H1 (cell line): ENCODE data around the gene PRSS53.

Experiments used
- CEBPB ChIP-seq: IDR thresholded peaks from 2 replicates; pipeline ENCODE4 v1.6.1; 2012; ENCODE audit warnings: low read depth, low read length
- CHD1 ChIP-seq: IDR thresholded peaks from 2 replicates; pipeline ENCODE4 v1.6.1; 2012; ENCODE audit warnings: low read depth, low read length, improper control_type of control experiment
- CTCF ChIP-seq, 3 experiments: IDR thresholded peaks; 1 replicate in 2 of 3; 2 replicates in 1 of 3; pipeline versions ENCODE4 v1.5.1 to v1.6.1; 2011; ENCODE audit warnings: low read length in 3 of 3, mild to moderate bottlenecking in 3 of 3, inconsistent platforms in 2 of 3, low read depth in 1 of 3, moderate library complexity in 1 of 3; ENCODE audit not compliant: insufficient read depth in 1 of 3; ENCODE audit errors: control extremely low read depth in 1 of 3
- EP300 ChIP-seq, 2 experiments: IDR thresholded peaks; 1 replicate in 1 of 2; 2 replicates in 1 of 2; pipeline ENCODE4 v1.6.1; 2011 to 2012; ENCODE audit warnings: low read depth in 2 of 2, low read length in 2 of 2, mild to moderate bottlenecking in 2 of 2, borderline replicate concordance in 1 of 2, inconsistent platforms in 1 of 2, moderate library complexity in 1 of 2
- EZH2 ChIP-seq: fragments of 200-600 bp; sonication (generic); IDR thresholded peaks from 2 replicates; pipeline ENCODE4 v1.7.1; 2012; ENCODE audit warnings: low read depth, mild to moderate bottlenecking, moderate library complexity, low read length, inconsistent platforms; ENCODE audit not compliant: severe bottlenecking
- GABPA ChIP-seq: IDR thresholded peaks from 2 replicates; pipeline ENCODE4 v1.6.1; 2011; ENCODE audit warnings: mild to moderate bottlenecking, low read length, moderate library complexity, borderline replicate concordance; ENCODE audit not compliant: insufficient read depth
- JUN ChIP-seq: IDR thresholded peaks from 2 replicates; pipeline ENCODE4 v1.6.1; 2011; ENCODE audit warnings: low read depth, mild to moderate bottlenecking, improper control_type of control experiment, low read length
- NRF1 ChIP-seq: IDR thresholded peaks from 2 replicates; pipeline ENCODE4 v1.6.1; 2011; ENCODE audit warnings: mild to moderate bottlenecking, low read depth, low read length, improper control_type of control experiment
- POLR2A ChIP-seq, 2 experiments: IDR thresholded peaks; 1 replicate in 1 of 2; 2 replicates in 1 of 2; pipeline ENCODE4 v1.6.1; 2011; ENCODE audit warnings: low read depth in 2 of 2, low read length in 2 of 2, mild to moderate bottlenecking in 2 of 2; ENCODE audit errors: control extremely low read depth in 1 of 2
- POLR2AphosphoS5 ChIP-seq: IDR thresholded peaks from 2 replicates; pipeline ENCODE4 v1.6.1; 2011; ENCODE audit warnings: low read depth, low read length
- RBBP5 ChIP-seq: IDR thresholded peaks from 2 replicates; pipeline ENCODE4 v1.7.1; 2012; ENCODE audit warnings: low read depth, mild to moderate bottlenecking, inconsistent platforms, low read length, moderate library complexity, borderline replicate concordance
- SP1 ChIP-seq: IDR thresholded peaks from 2 replicates; pipeline ENCODE4 v1.6.1; 2011; ENCODE audit warnings: low read depth, low read length

GRCh38 chr16:31080756-31081419, 7.9 kb downstream of the PRSS53 start:
- no peak for TF ChIP-seq CTCF (IDR thresholded peaks at IDR 0.05; ENCODE audit: control extremely low read depth in 1 of 3, insufficient read depth in 1 of 3, low read depth in 1 of 3, low read length in 3 of 3)
- no peak for TF ChIP-seq EZH2
- no peak for TF ChIP-seq RBBP5
- no peak for TF ChIP-seq EP300 (IDR thresholded peaks at IDR 0.05; ENCODE audit: borderline replicate concordance in 1 of 2, low read depth in 2 of 2, low read length in 2 of 2)
- 0 out of 3 replicates have a peak, but pooled peaks of 1 of the 2 experiments have one; percentile 8 for TF ChIP-seq POLR2A (IDR thresholded peaks at IDR 0.05; ENCODE audit: control extremely low read depth in 1 of 2, low read depth in 2 of 2, low read length in 2 of 2)
- no peak for TF ChIP-seq POLR2AphosphoS5
- TF ChIP-seq GABPA, result no peak
- no peak for TF ChIP-seq CHD1
- no peak for TF ChIP-seq CEBPB
- no peak for TF ChIP-seq SP1
- TF ChIP-seq JUN, result no peak
- TF ChIP-seq NRF1, result no peak
